Transverse colon (tissue), 4 donors: ENCODE measurements around the gene ERLIN1. TPM values are rescaled to one million over a fixed set of nuclear protein-coding genes. Genes with fewer than 3 reads are reported as not detected.

Source experiments
- DNase-seq: peaks from one replicate; pipeline ENCODE4 v3.0.0-alpha.2; 2019
- H3K27ac ChIP-seq, 4 donors: fragments of 200-600 bp; sonication (generic); 2 replicates each; pipeline ENCODE4 v1.5.1; 2016 to 2018; ENCODE audit warnings: inconsistent platforms in 4 of 4
- H3K27me3 ChIP-seq: fragments of 200-600 bp; sonication (generic); 2 replicates; pipeline ENCODE4 v1.5.1; 2017; ENCODE audit warnings: inconsistent platforms
- H3K36me3 ChIP-seq, 4 donors: fragments of 200-600 bp; sonication (generic); 2 replicates each; pipeline ENCODE4 v1.5.1; 2017 to 2019; ENCODE audit warnings: inconsistent platforms in 4 of 4
- H3K4me1 ChIP-seq, 4 donors: fragments of 200-600 bp; sonication (generic); 2 replicates each; pipeline ENCODE4 v1.5.1; 2017 to 2020; ENCODE audit warnings: inconsistent platforms in 4 of 4
- H3K4me3 ChIP-seq, 4 donors: fragments of 200-600 bp; sonication (generic); 1 replicate in 1 of 4; 2 replicates in 3 of 4; pipeline versions ENCODE4 v1.5.1 to v1.6.1; 2017 to 2019; ENCODE audit warnings: inconsistent platforms in 4 of 4
- H3K9me3 ChIP-seq, 2 donors: fragments of 200-600 bp; sonication (generic); 2 replicates each; pipeline ENCODE4 v1.5.1; 2017 to 2019; ENCODE audit warnings: inconsistent platforms in 2 of 2
- CTCF ChIP-seq, 5 experiments: fragments of 200-600 bp in 3 of 5; fragments of 450-650 bp in 2 of 5; sonication (generic) in 3 of 5; IDR thresholded peaks; 1 replicate in 2 of 5; 2 replicates in 3 of 5; pipeline ENCODE4 v1.5.1; 2016 to 2017; ENCODE audit warnings: antibody characterized with exemption in 5 of 5, inconsistent platforms in 3 of 5, mild to moderate bottlenecking in 2 of 5, moderate library complexity in 1 of 5
- EP300 ChIP-seq: sonication (generic); formaldehyde crosslinking; IDR thresholded peaks from one replicate; pipeline ENCODE4 v1.6.1; 2017; ENCODE audit warnings: antibody characterized with exemption, low read depth
- POLR2A ChIP-seq: fragments of 450-650 bp; IDR thresholded peaks from one replicate; pipeline ENCODE4 v1.6.1; 2016; ENCODE audit warnings: antibody characterized with exemption, mild to moderate bottlenecking, moderate library complexity
- POLR2AphosphoS5 ChIP-seq, 3 donors: sonication (generic); formaldehyde crosslinking; IDR thresholded peaks; one replicate each; pipeline ENCODE4 v1.6.1; 2016; ENCODE audit warnings: antibody characterized with exemption in 3 of 3
- WGBS, 2 donors: methylation state at CpG; one replicate each; pipeline ENCODE4 v1.1.5; 2018; ENCODE audit warnings: low coverage in 1 of 2; 5-methylcytosine and 5-hydroxymethylcytosine counted together
- in situ Hi-C, 4 donors: fragments of 200-750 bp; cut with MboI; loops; one replicate each; pipeline versions ENCODE4 v1.15.0 to v1.15.1; 2017; ENCODE audit warnings: low sequenced_read_pairs in 3 of 4, low pct_ligation_motif_present in 1 of 4, low pct_unique_long_range_greater_than_20kb in 1 of 4
- intact Hi-C: fragments of 100-400 bp; cut with DNase I; formaldehyde crosslinking; loops from one replicate; pipeline ENCODE4 v1.15.1; 2023; ENCODE audit warnings: low total_unique reads
- total RNA-seq, 4 donors: library from RNA; depleted of rRNA; stranded (reverse); fragments of >200 nt; gene quantifications; one replicate each; pipeline ENCODE4 v1.1.0, GENCODE V29; 2016

The ERLIN1 gene
- total RNA-seq, 4 donors from 2014 or later = 21.7 to 41.0 (median 39.6) TPM

GRCh38 chr10:100138921-100139496 lies 46.8 kb downstream of the ERLIN1 start:
- Histone ChIP-seq H3K27ac (no peak overlapping the region), H3K4me3 (no peak overlapping the region), H3K9me3 (peaks cover 0 to 7% of the 10 kb centered on the region in 2 donors), H3K4me1 (no peaks in the 10 kb centered on the region), H3K36me3 (no peaks in the 10 kb centered on the region), H3K27me3 (no peaks in the 10 kb centered on the region)
- intact Hi-C loops = no loop called here
- in situ Hi-C loops = no loop called here
- no peak for TF ChIP-seq EP300
- TF ChIP-seq POLR2A = no peak
- TF ChIP-seq POLR2AphosphoS5 (IDR thresholded peaks at IDR 0.05) = no peak
- TF ChIP-seq CTCF (IDR thresholded peaks at IDR 0.05) = no peak
- no peak for DNase-seq
- 56 to 72% methylated on average over 5 to 7 of the region's 7 CpGs for WGBS, 2 donors

GRCh38 chr10:100135486-100135885 lies 50.3 kb downstream of the ERLIN1 start:
- H3K4me3 ChIP-seq = no peak overlapping the region
- no peaks in the 10 kb centered on the region for H3K36me3 ChIP-seq
- no peak for TF ChIP-seq POLR2AphosphoS5 (IDR thresholded peaks at IDR 0.05)
- no peak for TF ChIP-seq POLR2A
- no peak for TF ChIP-seq EP300
- no peak for TF ChIP-seq CTCF (IDR thresholded peaks at IDR 0.05)
- H3K27me3 ChIP-seq = no peaks in the 10 kb centered on the region
- H3K4me1 ChIP-seq = no peaks in the 10 kb centered on the region
- no peak for DNase-seq
- no peak overlapping the region for H3K27ac ChIP-seq
- peaks cover 0 to 7% of the 10 kb centered on the region in 2 donors for H3K9me3 ChIP-seq
- intact Hi-C loops = no loop called here
- in situ Hi-C loops = no loop called here

- no peak for DNase-seq
- in situ Hi-C loops = no loop called here
- Histone ChIP-seq H3K36me3 (no peaks in the 10 kb centered on the region), H3K27ac (no peak overlapping the region), H3K4me1 (no peaks in the 10 kb centered on the region), H3K27me3 (no peaks in the 10 kb centered on the region), H3K4me3 (no peak overlapping the region), H3K9me3 (peaks cover 0 to 7% of the 10 kb centered on the region in 2 donors)
- TF ChIP-seq CTCF (IDR thresholded peaks at IDR 0.05) (no peak), POLR2A (no peak), EP300 (no peak), POLR2AphosphoS5 (IDR thresholded peaks at IDR 0.05) (no peak)
- 90% methylated on average over 1 of the region's 1 CpG; no CpG with 5 or more reads in 1 of the 2 donors for WGBS, 2 donors
- intact Hi-C loops = no loop called here
Measured at GRCh38 chr10:100133801-100134200, 52.0 kb downstream of the ERLIN1 start.

- TF ChIP-seq POLR2A (no peak), EP300 (no peak), POLR2AphosphoS5 (IDR thresholded peaks at IDR 0.05) (no peak), CTCF (IDR thresholded peaks at IDR 0.05) (no peak)
- Histone ChIP-seq H3K9me3 (peaks cover 0 to 7% of the 10 kb centered on the region in 2 donors), H3K4me1 (no peaks in the 10 kb centered on the region), H3K4me3 (no peak overlapping the region), H3K27me3 (no peaks in the 10 kb centered on the region), H3K27ac (no peak overlapping the region), H3K36me3 (no peaks in the 10 kb centered on the region)
- no peak for DNase-seq
- in situ Hi-C loops (no loop called here), intact Hi-C loops (no loop called here)
- 86 to 97% methylated on average over 2 of the region's 2 CpGs for WGBS, 2 donors
Measured at GRCh38 chr10:100132427-100132826, 53.4 kb downstream of the ERLIN1 start.
